Mesendoderm (in vitro differentiated cells): ENCODE data around the gene SPINDOC.
"Not testable (repeated sequence)": the region's sequence is repeated elsewhere in the genome, so short reads cannot be mapped to it uniquely, and the experiment has no call there.

Source experiments
- DNase-seq: peaks from one replicate; pipeline ENCODE4 v3.0.0; 2013
- H2AK5ac ChIP-seq: 2 replicates; pipeline ENCODE4 v1.6.1; 2013; ENCODE audit warnings: low read length, inconsistent platforms
- H2BK120ac ChIP-seq: 2 replicates; pipeline ENCODE4 v1.6.1; 2013; ENCODE audit warnings: low read depth, mild to moderate bottlenecking, low read length, moderate library complexity, mixed read lengths
- H2BK15ac ChIP-seq: replicated peaks from 2 replicates; pipeline ENCODE4 v1.6.1; 2013; ENCODE audit warnings: low read depth, mild to moderate bottlenecking, moderate library complexity
- H2BK5ac ChIP-seq: 2 replicates; pipeline ENCODE4 v1.6.1; 2013; ENCODE audit warnings: low read length, inconsistent platforms
- H3K18ac ChIP-seq: 2 replicates; pipeline ENCODE4 v1.6.1; 2013; ENCODE audit warnings: mild to moderate bottlenecking, low read length, mixed read lengths
- H3K23ac ChIP-seq: one replicate; pipeline ENCODE4 v1.6.1; 2013; ENCODE audit warnings: low read length
- H3K27ac ChIP-seq: 2 replicates; pipeline ENCODE4 v1.5.1; 2013; ENCODE audit warnings: low read depth, mild to moderate bottlenecking, inconsistent platforms, low read length, moderate library complexity
- H3K27me3 ChIP-seq: 2 replicates; pipeline ENCODE4 v1.6.1; 2013; ENCODE audit warnings: low read length, control low read depth, mild to moderate bottlenecking, inconsistent platforms; ENCODE audit not compliant: insufficient read depth, poor library complexity
- H3K36me3 ChIP-seq: 2 replicates; pipeline ENCODE4 v1.6.1; 2013; ENCODE audit warnings: low read length, inconsistent platforms; ENCODE audit not compliant: control insufficient read depth, insufficient read depth
- H3K4ac ChIP-seq: one replicate; pipeline ENCODE4 v1.6.1; 2013; ENCODE audit warnings: low read depth, mild to moderate bottlenecking, low read length, moderate library complexity
- H3K4me1 ChIP-seq: 2 replicates; pipeline ENCODE4 v1.6.1; 2013; ENCODE audit warnings: low read depth, low read length, inconsistent platforms; ENCODE audit not compliant: control insufficient read depth
- H3K4me2 ChIP-seq: 2 replicates; pipeline ENCODE4 v1.6.1; 2013; ENCODE audit warnings: low read length
- H3K4me3 ChIP-seq: 2 replicates; pipeline ENCODE4 v1.5.1; 2013; ENCODE audit warnings: mild to moderate bottlenecking, low read length
- H3K56ac ChIP-seq: one replicate; pipeline ENCODE4 v1.6.1; 2013; ENCODE audit warnings: low read length
- H3K79me1 ChIP-seq: 2 replicates; pipeline ENCODE4 v1.6.1; 2013; ENCODE audit warnings: low read length, inconsistent platforms
- H3K79me2 ChIP-seq: 2 replicates; pipeline ENCODE4 v1.6.1; 2013; ENCODE audit warnings: mild to moderate bottlenecking, low read length; ENCODE audit not compliant: control insufficient read depth, insufficient read depth
- H3K9ac ChIP-seq: 2 replicates; pipeline ENCODE4 v1.6.1; 2013; ENCODE audit warnings: low read length, inconsistent platforms
- H4K5ac ChIP-seq: one replicate; pipeline ENCODE4 v1.6.1; 2013; ENCODE audit warnings: low read length
- H4K8ac ChIP-seq: one replicate; pipeline ENCODE4 v1.6.1; 2013; ENCODE audit warnings: low read depth, mild to moderate bottlenecking, control low read depth, low read length, moderate library complexity
- WGBS: extraction: QIAGEN DNeasy Blood & Tissue Kit; methylation state at CpG from one replicate; pipeline ENCODE4 v1.1.7; 2013; ENCODE audit warnings: low lambda C conversion rate, missing lambda C conversion rate; ENCODE audit not compliant: insufficient coverage; ENCODE audit errors: extremely low coverage; 5-methylcytosine and 5-hydroxymethylcytosine counted together

Gene SPINDOC

GRCh38 chr11:63855975-63856374 is 42.7 kb downstream of the SPINDOC start:
- Histone ChIP-seq H2BK15ac (no peak overlapping the region), H3K56ac (no peak overlapping the region), H3K27me3 (no peaks in the 10 kb centered on the region), H3K23ac (no peak overlapping the region), H3K4me3 (no peak overlapping the region), H3K4ac (no peak overlapping the region), H2BK5ac (no peak overlapping the region), H3K79me2 (peaks cover 25% of the 10 kb centered on the region), H3K9ac (no peak overlapping the region), H3K4me2 (no peak overlapping the region), H4K5ac (no peak overlapping the region), H3K4me1 (no peaks in the 10 kb centered on the region), H4K8ac (no peak overlapping the region), H3K36me3 (no peaks in the 10 kb centered on the region), H3K18ac (no peak overlapping the region), H2AK5ac (no peak overlapping the region), H3K79me1 (peaks cover 11% of the 10 kb centered on the region), H2BK120ac (no peak overlapping the region), H3K27ac (no peak overlapping the region)
- no peak for DNase-seq
- WGBS: no CpG with 5 or more reads among the region's 2 CpGs

- H2BK5ac ChIP-seq: no peak overlapping the region
- H3K9ac ChIP-seq: no peak overlapping the region
- no peak overlapping the region for H3K4ac ChIP-seq
- H2BK15ac ChIP-seq: no peak overlapping the region
- peaks cover 24% of the 10 kb centered on the region for H3K79me2 ChIP-seq
- no peak overlapping the region for H3K56ac ChIP-seq
- no peak overlapping the region for H2AK5ac ChIP-seq
- no peak overlapping the region for H3K27ac ChIP-seq
- no peak overlapping the region for H3K18ac ChIP-seq
- H4K8ac ChIP-seq: no peak overlapping the region
- no peak overlapping the region for H2BK120ac ChIP-seq
- no peaks in the 10 kb centered on the region for H3K36me3 ChIP-seq
- DNase-seq: no peak
- no CpG with 5 or more reads among the region's 11 CpGs for WGBS
- H3K27me3 ChIP-seq: no peaks in the 10 kb centered on the region
- H3K23ac ChIP-seq: no peak overlapping the region
- no peak overlapping the region for H3K4me3 ChIP-seq
- H4K5ac ChIP-seq: no peak overlapping the region
- no peaks in the 10 kb centered on the region for H3K4me1 ChIP-seq
- no peak overlapping the region for H3K4me2 ChIP-seq
- peaks cover 11% of the 10 kb centered on the region for H3K79me1 ChIP-seq
Observed at GRCh38 chr11:63858628-63859550, 45.6 kb downstream of the SPINDOC start.

GRCh38 chr11:63862923-63863322 is 49.7 kb downstream of the SPINDOC start:
- H3K36me3 ChIP-seq: no peaks in the 10 kb centered on the region
- H3K9ac ChIP-seq: no peak overlapping the region
- no peak overlapping the region for H3K4me3 ChIP-seq
- H3K4me1 ChIP-seq: peaks cover 9% of the 10 kb centered on the region
- no peak overlapping the region for H3K4ac ChIP-seq
- no peak overlapping the region for H3K4me2 ChIP-seq
- peaks cover 30% of the 10 kb centered on the region for H3K79me2 ChIP-seq
- H2BK15ac ChIP-seq: no peak overlapping the region
- H3K23ac ChIP-seq: no peak overlapping the region
- no peak overlapping the region for H4K5ac ChIP-seq
- H2BK120ac ChIP-seq: no peak overlapping the region
- no peak overlapping the region for H3K18ac ChIP-seq
- H4K8ac ChIP-seq: no peak overlapping the region
- no peak overlapping the region for H2BK5ac ChIP-seq
- peaks cover 16% of the 10 kb centered on the region for H3K79me1 ChIP-seq
- WGBS: no CpG with 5 or more reads among the region's 4 CpGs
- DNase-seq: no peak
- no peaks in the 10 kb centered on the region for H3K27me3 ChIP-seq
- H3K27ac ChIP-seq: no peak overlapping the region
- H3K56ac ChIP-seq: no peak overlapping the region
- H2AK5ac ChIP-seq: no peak overlapping the region

GRCh38 chr11:63863620-63864019 is 50.4 kb downstream of the SPINDOC start:
- H3K79me2 ChIP-seq: peaks cover 32% of the 10 kb centered on the region
- H3K27ac ChIP-seq, DNase-seq, H3K9ac ChIP-seq, H3K36me3 ChIP-seq, H3K4ac ChIP-seq, H3K56ac ChIP-seq, H3K23ac ChIP-seq, H2BK15ac ChIP-seq, H3K27me3 ChIP-seq, H2BK120ac ChIP-seq, H4K5ac ChIP-seq, H3K4me3 ChIP-seq, H3K4me2 ChIP-seq, H3K18ac ChIP-seq, H2BK5ac ChIP-seq, H4K8ac ChIP-seq, H2AK5ac ChIP-seq: not testable (repeated sequence)
- peaks cover 20% of the 10 kb centered on the region for H3K79me1 ChIP-seq
- peaks cover 11% of the 10 kb centered on the region for H3K4me1 ChIP-seq
- WGBS: no CpG with 5 or more reads among the region's 6 CpGs

- Histone ChIP-seq H4K5ac (no peak overlapping the region), H2AK5ac (no peak overlapping the region), H4K8ac (no peak overlapping the region), H3K27me3 (no peaks in the 10 kb centered on the region), H3K4me3 (no peak overlapping the region), H3K4me2 (no peak overlapping the region), H2BK5ac (no peak overlapping the region), H3K56ac (no peak overlapping the region), H3K4me1 (peaks cover 14% of the 10 kb centered on the region), H3K79me1 (peaks cover 35% of the 10 kb centered on the region), H3K36me3 (no peaks in the 10 kb centered on the region), H2BK120ac (no peak overlapping the region), H3K23ac (no peak overlapping the region), H3K79me2 (peaks cover 56% of the 10 kb centered on the region), H3K9ac (no peak overlapping the region), H2BK15ac (no peak overlapping the region), H3K18ac (no peak overlapping the region), H3K27ac (no peak overlapping the region), H3K4ac (no peak overlapping the region)
- no peak for DNase-seq
- no CpG with 5 or more reads among the region's 4 CpGs for WGBS
Observed at GRCh38 chr11:63866211-63866610, 53.0 kb downstream of the SPINDOC start.
